IPS DF 6.9 (cell line): Measurements from ENCODE around the gene SORCS2.

ENCODE experiments used
- DNase-seq: peaks from one replicate; pipeline ENCODE4 v3.0.0-alpha.2; 2013; ENCODE audit warnings: low read depth, low spot score
- H3K27ac ChIP-seq: one replicate; pipeline ENCODE4 v1.5.1; 2013; ENCODE audit warnings: low read length, control low read depth
- H3K27me3 ChIP-seq: 2 replicates; pipeline ENCODE4 v1.6.1; 2013; ENCODE audit warnings: mild to moderate bottlenecking, low read length; ENCODE audit not compliant: control insufficient read depth, insufficient read depth
- H3K36me3 ChIP-seq: 2 replicates; pipeline ENCODE4 v1.6.1; 2013; ENCODE audit warnings: low read length; ENCODE audit not compliant: control insufficient read depth, insufficient read depth
- H3K4me1 ChIP-seq: 2 replicates; pipeline ENCODE4 v1.6.1; 2013; ENCODE audit warnings: low read length; ENCODE audit not compliant: control insufficient read depth, insufficient read depth
- H3K4me3 ChIP-seq: 2 replicates; pipeline ENCODE4 v1.5.1; 2013; ENCODE audit warnings: mild to moderate bottlenecking, low read length
- H3K9me3 ChIP-seq: 2 replicates; pipeline ENCODE4 v1.6.1; 2013; ENCODE audit warnings: low read length, inconsistent platforms; ENCODE audit not compliant: control insufficient read depth, insufficient read depth
- WGBS: extraction: QIAGEN DNeasy Blood & Tissue Kit; methylation state at CpG from one replicate; pipeline ENCODE4 v1.1.7; 2013; ENCODE audit warnings: mixed read lengths, missing lambda C conversion rate; ENCODE audit not compliant: insufficient read length, insufficient coverage; 5-methylcytosine and 5-hydroxymethylcytosine counted together

SORCS2 gene

GRCh38 chr4:7506119-7506518 lies 313.8 kb downstream of the SORCS2 start:
- H3K9me3 ChIP-seq = no peaks in the 10 kb centered on the region
- no peak for DNase-seq
- H3K27me3 ChIP-seq = no peaks in the 10 kb centered on the region
- WGBS = no CpG with 5 or more reads among the region's 9 CpGs
- H3K27ac ChIP-seq = no peak overlapping the region
- no peak overlapping the region for H3K4me3 ChIP-seq
- no peaks in the 10 kb centered on the region for H3K4me1 ChIP-seq
- H3K36me3 ChIP-seq = no peaks in the 10 kb centered on the region

GRCh38 chr4:7506572-7506971 lies 314.2 kb downstream of the SORCS2 start:
- no peaks in the 10 kb centered on the region for H3K36me3 ChIP-seq
- no peak overlapping the region for H3K4me3 ChIP-seq
- H3K4me1 ChIP-seq = no peaks in the 10 kb centered on the region
- no peak overlapping the region for H3K27ac ChIP-seq
- DNase-seq = no peak
- WGBS = no CpG with 5 or more reads among the region's 3 CpGs
- no peaks in the 10 kb centered on the region for H3K27me3 ChIP-seq
- no peaks in the 10 kb centered on the region for H3K9me3 ChIP-seq

DNA sequence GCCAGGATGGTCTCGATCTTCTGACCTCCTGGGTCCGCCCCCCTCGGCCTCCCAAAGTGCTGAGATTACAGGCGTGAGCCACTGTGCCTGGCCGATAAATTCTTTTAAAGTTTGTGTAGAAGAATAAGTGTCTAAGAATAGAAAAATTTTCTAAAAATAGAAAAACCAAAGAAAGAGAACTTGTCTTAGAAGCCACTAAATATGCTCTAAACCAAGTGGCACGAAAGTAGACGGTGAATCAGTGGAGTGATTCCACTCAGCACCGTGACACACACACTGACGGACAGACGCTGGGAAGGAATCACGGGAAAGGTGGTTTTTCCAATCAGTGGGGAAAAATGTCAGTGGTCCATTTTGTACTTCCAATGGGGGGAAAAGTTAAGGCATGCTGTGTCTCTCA lies 315.0 kb downstream of the SORCS2 start:
- DNase-seq = no peak
- H3K27ac ChIP-seq = no peak overlapping the region
- no peaks in the 10 kb centered on the region for H3K27me3 ChIP-seq
- H3K4me1 ChIP-seq = 0 out of 2 replicates have a peak, but pooled peaks cover 1% of the 10 kb centered on the region
- no CpG with 5 or more reads among the region's 11 CpGs for WGBS
- H3K9me3 ChIP-seq = no peaks in the 10 kb centered on the region
- no peaks in the 10 kb centered on the region for H3K36me3 ChIP-seq
- no peak overlapping the region for H3K4me3 ChIP-seq

GRCh38 chr4:7510066-7510465 lies 317.7 kb downstream of the SORCS2 start:
- no CpG with 5 or more reads among the region's 27 CpGs for WGBS
- Histone ChIP-seq H3K9me3 (no peaks in the 10 kb centered on the region), H3K4me1 (0 out of 2 replicates have a peak, but pooled peaks cover 1% of the 10 kb centered on the region), H3K4me3 (no peak overlapping the region), H3K36me3 (no peaks in the 10 kb centered on the region), H3K27me3 (no peaks in the 10 kb centered on the region), H3K27ac (no peak overlapping the region)
- no peak for DNase-seq

DNA sequence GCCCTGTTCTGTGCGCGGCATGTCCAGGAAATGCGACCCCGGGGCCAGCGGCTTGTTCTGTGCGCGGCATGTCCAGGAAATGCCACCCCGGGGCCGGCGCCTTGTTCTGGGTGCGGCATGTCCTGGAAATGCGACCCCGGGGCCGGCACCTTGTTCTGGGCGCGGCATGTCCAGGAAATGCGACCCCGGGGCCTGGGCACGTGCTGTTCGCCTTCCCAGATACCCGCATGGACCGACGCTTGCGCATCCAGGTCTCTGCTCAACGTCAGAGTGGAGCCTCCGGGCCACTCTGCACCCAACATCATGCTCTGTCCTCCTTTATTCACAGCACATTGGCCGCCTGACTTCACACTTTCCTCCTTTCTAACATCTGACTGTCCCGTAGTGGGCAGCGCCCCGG lies 318.2 kb downstream of the SORCS2 start:
- H3K4me1 ChIP-seq = 0 out of 2 replicates have a peak, but pooled peaks cover 1% of the 10 kb centered on the region
- H3K9me3 ChIP-seq = no peaks in the 10 kb centered on the region
- H3K27me3 ChIP-seq = no peaks in the 10 kb centered on the region
- H3K4me3 ChIP-seq = no peak overlapping the region
- H3K27ac ChIP-seq = no peak overlapping the region
- WGBS = no CpG with 5 or more reads among the region's 30 CpGs
- DNase-seq = no peak
- no peaks in the 10 kb centered on the region for H3K36me3 ChIP-seq

DNA sequence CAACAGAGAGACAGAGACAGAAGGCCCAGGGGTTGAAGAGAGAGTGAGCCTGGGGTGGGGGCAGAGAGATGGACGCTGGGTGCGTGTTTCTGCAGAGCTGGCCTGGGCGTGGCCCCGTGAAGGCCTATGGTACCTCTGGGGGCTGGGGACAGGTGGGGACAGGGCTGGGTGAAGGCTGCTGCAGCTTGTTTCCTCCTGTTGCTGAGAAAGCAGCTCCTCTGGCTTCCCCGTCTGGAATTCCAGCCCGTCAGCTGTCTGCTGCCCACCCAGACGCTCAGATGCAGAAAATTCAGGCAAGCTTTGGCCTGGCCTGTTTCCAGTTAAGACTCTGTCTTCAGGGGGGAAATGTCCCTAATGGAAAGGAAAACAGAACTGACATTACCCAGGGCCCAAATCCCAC lies 319.2 kb downstream of the SORCS2 start:
- no peaks in the 10 kb centered on the region for H3K36me3 ChIP-seq
- H3K27ac ChIP-seq = no peak overlapping the region
- WGBS = no CpG with 5 or more reads among the region's 7 CpGs
- H3K4me1 ChIP-seq = peaks cover 1% of the 10 kb centered on the region; the same call in 1 of the 2 replicates
- H3K4me3 ChIP-seq = no peak overlapping the region
- H3K27me3 ChIP-seq = no peaks in the 10 kb centered on the region
- DNase-seq = no peak
- no peaks in the 10 kb centered on the region for H3K9me3 ChIP-seq

- Histone ChIP-seq H3K27me3 (no peaks in the 10 kb centered on the region), H3K36me3 (no peaks in the 10 kb centered on the region), H3K4me1 (peaks cover 1% of the 10 kb centered on the region; the same call in 1 of the 2 replicates), H3K27ac (no peak overlapping the region), H3K4me3 (no peak overlapping the region), H3K9me3 (no peaks in the 10 kb centered on the region)
- no CpG with 5 or more reads among the region's 5 CpGs for WGBS
- DNase-seq = no peak
These were observed 320.1 kb downstream of the SORCS2 start for GRCh38 chr4:7512428-7512827.

GRCh38 chr4:7512946-7513345 lies 320.6 kb downstream of the SORCS2 start:
- H3K36me3 ChIP-seq = no peaks in the 10 kb centered on the region
- peaks cover 1% of the 10 kb centered on the region; the same call in 1 of the 2 replicates for H3K4me1 ChIP-seq
- H3K27me3 ChIP-seq = no peaks in the 10 kb centered on the region
- DNase-seq = no peak
- no peaks in the 10 kb centered on the region for H3K9me3 ChIP-seq
- H3K27ac ChIP-seq = no peak overlapping the region
- H3K4me3 ChIP-seq = no peak overlapping the region
- WGBS = no CpG with 5 or more reads among the region's 10 CpGs

DNA sequence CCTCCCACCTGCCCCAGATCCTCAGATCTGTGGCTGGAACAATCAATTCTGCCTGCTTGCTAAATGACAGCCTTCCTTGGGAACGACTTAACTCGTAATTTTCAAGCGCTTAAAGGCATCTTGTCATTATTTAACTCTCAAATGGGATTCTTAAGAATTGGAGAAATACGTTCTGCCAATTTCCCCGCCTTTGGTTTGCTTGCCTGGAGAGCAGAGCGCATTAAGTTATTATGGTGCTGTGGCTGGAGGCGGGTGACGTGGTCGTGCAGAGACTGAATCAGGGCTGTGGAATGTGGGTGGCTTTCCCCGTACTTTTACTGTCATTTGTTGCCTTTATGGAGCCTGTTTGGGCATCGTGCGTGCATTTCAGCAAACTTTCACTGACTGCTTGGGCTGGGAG lies 321.3 kb downstream of the SORCS2 start:
- Histone ChIP-seq H3K4me1 (peaks cover 1% of the 10 kb centered on the region; the same call in 1 of the 2 replicates), H3K4me3 (no peak overlapping the region), H3K27ac (no peak overlapping the region), H3K36me3 (no peaks in the 10 kb centered on the region), H3K27me3 (no peaks in the 10 kb centered on the region), H3K9me3 (no peaks in the 10 kb centered on the region)
- WGBS = no CpG with 5 or more reads among the region's 12 CpGs
- DNase-seq = no peak

- no CpG with 5 or more reads among the region's 5 CpGs for WGBS
- H3K4me3 ChIP-seq = no peak overlapping the region
- H3K9me3 ChIP-seq = no peaks in the 10 kb centered on the region
- no peak for DNase-seq
- no peak overlapping the region for H3K27ac ChIP-seq
- H3K36me3 ChIP-seq = no peaks in the 10 kb centered on the region
- no peaks in the 10 kb centered on the region for H3K27me3 ChIP-seq
- H3K4me1 ChIP-seq = peaks cover 1% of the 10 kb centered on the region; the same call in 1 of the 2 replicates
These were observed 321.9 kb downstream of the SORCS2 start for GRCh38 chr4:7514281-7514680.

GRCh38 chr4:7514789-7515188 lies 322.5 kb downstream of the SORCS2 start:
- Histone ChIP-seq H3K27ac (no peak overlapping the region), H3K9me3 (no peaks in the 10 kb centered on the region), H3K4me3 (no peak overlapping the region), H3K4me1 (peaks cover 1% of the 10 kb centered on the region; the same call in 1 of the 2 replicates), H3K27me3 (no peaks in the 10 kb centered on the region), H3K36me3 (no peaks in the 10 kb centered on the region)
- no CpG with 5 or more reads among the region's 4 CpGs for WGBS
- DNase-seq = no peak
